ENCODE data around the gene AK2.

DNA sequence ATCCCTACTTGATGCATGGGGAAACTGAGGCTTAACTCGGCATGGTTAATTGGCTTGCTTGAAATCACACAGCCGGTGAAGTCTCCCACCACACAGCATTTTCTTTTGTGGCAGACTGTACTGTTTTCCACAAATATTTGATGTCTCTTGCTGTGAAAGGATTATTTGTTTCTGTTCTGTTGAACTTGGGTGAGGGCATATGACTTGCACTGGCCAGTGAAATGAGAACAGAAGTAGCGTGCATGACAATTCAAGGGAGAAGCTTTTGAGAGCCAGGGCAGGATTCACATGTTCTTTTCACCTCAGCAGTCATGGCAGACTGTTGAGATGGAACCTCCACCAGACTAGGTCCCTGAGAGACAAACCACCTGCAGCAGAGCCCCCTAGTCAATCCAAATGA lies 11.7 kb upstream of the AK2 start:
- TF ChIP-seq CTCF (tag by site-specific recombination; IDR thresholded peaks at IDR 0.05), result no peak
- no peak for TF ChIP-seq ZNF184 (tag by site-specific recombination; IDR thresholded peaks at IDR 0.05)
- TF ChIP-seq ZNF544 (tag by site-specific recombination; IDR thresholded peaks at IDR 0.05), result no peak
- TF ChIP-seq ZNF629 (tag by site-specific recombination; IDR thresholded peaks at IDR 0.05), result no peak
- no peak for TF ChIP-seq ZNF274 (IDR thresholded peaks at IDR 0.05; ENCODE audit: low read length)
- no peak for TF ChIP-seq ZNF274 (tag by site-specific recombination; IDR thresholded peaks at IDR 0.05; ENCODE audit: borderline replicate concordance)
- TF ChIP-seq ZNF707 (tag by site-specific recombination; IDR thresholded peaks at IDR 0.05), result no peak
- TF ChIP-seq ZNF645 (tag by site-specific recombination; IDR thresholded peaks at IDR 0.05), result no peak
- TF ChIP-seq REST (tag by site-specific recombination; IDR thresholded peaks at IDR 0.05), result no peak
- TF ChIP-seq ZNF114 (tag by site-specific recombination; IDR thresholded peaks at IDR 0.05), result no peak

Data from HEK293 (cell line).